Measurements from ENCODE around the gene CLCA2. TPM values are rescaled to one million over a fixed set of nuclear protein-coding genes. Genes with fewer than 3 reads are reported as not detected.
A peak's percentile ranks its signal among the peaks of the same experiment; 100 is the strongest.

Gene CLCA2
- total RNA-seq, 1 experiment from 2014 or later, result not detected

DNA sequence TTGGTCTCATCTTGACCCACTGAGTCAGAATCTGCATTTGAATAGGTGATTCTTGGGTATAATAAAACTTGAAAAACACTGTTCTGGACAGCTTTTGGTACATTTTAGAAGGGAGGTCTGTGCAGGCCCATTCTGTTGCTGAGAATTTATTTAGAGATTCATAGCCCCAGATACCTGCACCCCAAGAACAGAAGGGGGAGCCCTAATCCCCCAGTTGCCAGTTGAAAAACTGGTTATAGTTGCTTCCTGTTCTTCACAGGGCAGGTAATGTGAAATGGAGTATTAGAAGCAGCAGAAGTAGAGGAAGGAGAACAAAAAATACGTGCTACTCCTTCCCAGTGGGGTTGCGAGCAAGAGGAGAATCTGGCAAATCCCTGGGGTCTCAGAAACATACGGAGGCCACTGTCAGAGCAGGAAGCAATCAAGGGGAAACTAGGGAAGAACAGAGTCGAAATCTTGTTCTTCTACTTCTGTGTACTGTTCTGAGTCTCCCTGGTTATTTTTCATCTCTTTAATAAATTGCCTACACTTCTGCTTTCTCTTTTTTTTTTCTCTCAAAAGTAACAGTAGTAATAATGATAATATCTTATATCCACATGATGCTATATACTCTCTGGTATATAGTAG is 4.6 kb upstream of the CLCA2 start:
- no peak overlapping the region for H3K18ac ChIP-seq (ENCODE audit: insufficient read length, low read depth, low read length)
- no peak overlapping the region for H3K4ac ChIP-seq (ENCODE audit: low read depth, low read length)
- H3K27me3 ChIP-seq (ENCODE audit: insufficient read depth, low read length), result no peaks in the 10 kb centered on the region
- Mint-ChIP-seq H3K27me3 (ENCODE audit: low read depth) (no peaks in the 10 kb centered on the region), H3K4me3 (no peak overlapping the region), H3K27ac (no peak overlapping the region), H3K4me1 (peaks cover 2 to 9% of the 10 kb centered on the region in 2 experiments), H3K9me3 (no peaks in the 10 kb centered on the region), H3K36me3 (ENCODE audit: insufficient read depth in 1 of 3, low read depth in 3 of 3) (no peaks in the 10 kb centered on the region)
- H2AFZ ChIP-seq (ENCODE audit: low read length), result peak overlapping the region; percentile 7
- no peak overlapping the region for H2BK5ac ChIP-seq (ENCODE audit: insufficient read length, low read length)
- H4K5ac ChIP-seq (ENCODE audit: insufficient read length, low read depth, low read length), result no peak overlapping the region
- TF ChIP-seq, protein P1, sequence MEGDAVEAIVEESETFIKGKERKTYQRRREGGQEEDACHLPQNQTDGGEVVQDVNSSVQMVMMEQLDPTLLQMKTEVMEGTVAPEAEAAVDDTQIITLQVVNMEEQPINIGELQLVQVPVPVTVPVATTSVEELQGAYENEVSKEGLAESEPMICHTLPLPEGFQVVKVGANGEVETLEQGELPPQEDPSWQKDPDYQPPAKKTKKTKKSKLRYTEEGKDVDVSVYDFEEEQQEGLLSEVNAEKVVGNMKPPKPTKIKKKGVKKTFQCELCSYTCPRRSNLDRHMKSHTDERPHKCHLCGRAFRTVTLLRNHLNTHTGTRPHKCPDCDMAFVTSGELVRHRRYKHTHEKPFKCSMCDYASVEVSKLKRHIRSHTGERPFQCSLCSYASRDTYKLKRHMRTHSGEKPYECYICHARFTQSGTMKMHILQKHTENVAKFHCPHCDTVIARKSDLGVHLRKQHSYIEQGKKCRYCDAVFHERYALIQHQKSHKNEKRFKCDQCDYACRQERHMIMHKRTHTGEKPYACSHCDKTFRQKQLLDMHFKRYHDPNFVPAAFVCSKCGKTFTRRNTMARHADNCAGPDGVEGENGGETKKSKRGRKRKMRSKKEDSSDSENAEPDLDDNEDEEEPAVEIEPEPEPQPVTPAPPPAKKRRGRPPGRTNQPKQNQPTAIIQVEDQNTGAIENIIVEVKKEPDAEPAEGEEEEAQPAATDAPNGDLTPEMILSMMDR (conservative IDR thresholded peaks at IDR 0.05), result peak; percentile 60
- no peak overlapping the region for H3K23ac ChIP-seq (ENCODE audit: insufficient read length, low read depth, low read length)
- no peaks in the 10 kb centered on the region for H3K79me1 ChIP-seq (ENCODE audit: insufficient read depth, low read depth, low read length, poor library complexity, severe bottlenecking)
- no peak overlapping the region for H2BK15ac ChIP-seq (ENCODE audit: low read depth, low read length)
- H2BK20ac ChIP-seq (ENCODE audit: low read depth, low read length, poor library complexity, severe bottlenecking), result no peak overlapping the region
- no peaks in the 10 kb centered on the region for H3K9me3 ChIP-seq (ENCODE audit: control insufficient read depth, low read depth, low read length)
- H2AK5ac ChIP-seq (ENCODE audit: insufficient read length, low read length), result no peak overlapping the region
- no peaks in the 10 kb centered on the region for H3K4me1 ChIP-seq (ENCODE audit: insufficient read depth, low read length)
- H3K14ac ChIP-seq (ENCODE audit: insufficient read depth, low read length), result no peak overlapping the region
- H3K27ac ChIP-seq (ENCODE audit: insufficient read length, low read depth, low read length), result no peak overlapping the region
- no peaks in the 10 kb centered on the region for H4K20me1 ChIP-seq (ENCODE audit: control insufficient read depth, insufficient read depth, insufficient read length)
- H4K8ac ChIP-seq (replicated peaks; ENCODE audit: insufficient read length, low read depth, low read length), result no peak overlapping the region
- H3K56ac ChIP-seq (ENCODE audit: insufficient read length, low read depth, low read length), result no peak overlapping the region
- no peak overlapping the region for H2BK120ac ChIP-seq (ENCODE audit: low read depth, low read length, poor library complexity, severe bottlenecking)
- no peak overlapping the region for H3K4me2 ChIP-seq (ENCODE audit: insufficient read depth, insufficient read length, low read length)
- no peak for DNase-seq
- no peak overlapping the region for H4K91ac ChIP-seq (ENCODE audit: insufficient read length, low read depth, low read length)
- H3K9ac ChIP-seq (ENCODE audit: extremely low read depth, insufficient read length, low read length), result no peak overlapping the region
- no CpG with 5 or more reads among the region's 4 CpGs for WGBS (ENCODE audit: extremely low coverage, insufficient read length, low lambda C conversion rate)
- H3K79me2 ChIP-seq (ENCODE audit: insufficient read depth, low read length), result no peaks in the 10 kb centered on the region
- no peak overlapping the region for H2BK12ac ChIP-seq (ENCODE audit: insufficient read length, low read depth, low read length)
- H3T11ph ChIP-seq (ENCODE audit: low read length), result no peak overlapping the region
- no peaks in the 10 kb centered on the region for H3K23me2 ChIP-seq (ENCODE audit: insufficient read length, low read depth, low read length, poor library complexity, severe bottlenecking)

Data from H9 (cell line).